OCI-LY7 (cell line): Measurements from ENCODE around the gene SMAD6. TPM values are rescaled to one million over a fixed set of nuclear protein-coding genes. Genes with fewer than 3 reads are reported as not detected.

Experiments
- BruUV-seq: library from RNA; stranded (reverse); fragments of 400-500 nt; replicated peaks from 2 replicates; lab custom pipeline; 2021; lab: Mats Ljungman, UMichigan
- CTCF ChIA-PET: fragments of 300-600 bp; sonication (Branson Sonifier 250); formaldehyde crosslinking; loops from one replicate; lab custom pipeline; 2022; ENCODE audit warnings: antibody characterized with exemption; ENCODE audit not compliant: unreplicated experiment; lab: Charles Lee
- POLR2A ChIA-PET: fragments of 300-600 bp; sonication (Branson Sonifier 250); formaldehyde crosslinking; loops from one replicate; lab custom pipeline; 2022; ENCODE audit warnings: antibody characterized with exemption; lab: Charles Lee
- DNase-seq: peaks from one replicate; pipeline ENCODE4 v3.0.0-alpha.2; 2015; ENCODE audit warnings: low spot score
- H2AFZ ChIP-seq: fragments of 200-600 bp; sonication (generic), shearing (Covaris generic); 2 replicates; pipeline ENCODE4 v1.6.1; 2014; ENCODE audit warnings: mild to moderate bottlenecking, antibody characterized with exemption, low read length, moderate library complexity
- H3K27ac ChIP-seq: fragments of 200-600 bp; sonication (generic); 2 replicates; pipeline ENCODE4 v1.5.1; 2014; ENCODE audit warnings: mixed run types, low read depth, mild to moderate bottlenecking, moderate library complexity, low read length, inconsistent platforms; ENCODE audit not compliant: poor library complexity, severe bottlenecking
- H3K36me3 ChIP-seq: fragments of 200-600 bp; sonication (generic); 2 replicates; pipeline ENCODE4 v1.6.1; 2014; ENCODE audit warnings: mild to moderate bottlenecking, antibody characterized with exemption, low read length, moderate library complexity, mixed read lengths; ENCODE audit not compliant: insufficient read depth
- H3K4me1 ChIP-seq: fragments of 200-600 bp; sonication (generic); 2 replicates; pipeline ENCODE4 v1.5.1; 2014; ENCODE audit warnings: mild to moderate bottlenecking, low read length; ENCODE audit not compliant: insufficient read depth, poor library complexity, severe bottlenecking
- H3K4me2 ChIP-seq: fragments of 200-600 bp; sonication (generic); 2 replicates; pipeline ENCODE4 v1.6.1; 2014; ENCODE audit warnings: mild to moderate bottlenecking, low read length
- H3K4me3 ChIP-seq: fragments of 200-600 bp; sonication (generic); 2 replicates; pipeline ENCODE4 v1.5.1; 2014; ENCODE audit warnings: mild to moderate bottlenecking, low read depth, low read length; ENCODE audit not compliant: poor library complexity, severe bottlenecking
- H3K79me2 ChIP-seq: fragments of 200-600 bp; sonication (generic); 2 replicates; pipeline ENCODE4 v1.6.1; 2016; ENCODE audit warnings: low read depth, mild to moderate bottlenecking, low read length, moderate library complexity, mixed read lengths; ENCODE audit not compliant: insufficient read depth
- H3K9me2 ChIP-seq: fragments of 200-600 bp; sonication (generic); 2 replicates; pipeline ENCODE4 v1.6.1; 2016; ENCODE audit warnings: mild to moderate bottlenecking, low read length, mixed read lengths; ENCODE audit not compliant: insufficient read depth
- H3K9me3 ChIP-seq: fragments of 200-600 bp; sonication (generic); 2 replicates; pipeline ENCODE4 v1.6.1; 2014; ENCODE audit warnings: mild to moderate bottlenecking, mixed run types, low read length, mixed read lengths
- H4K20me1 ChIP-seq: fragments of 200-600 bp; sonication (generic); 2 replicates; pipeline ENCODE4 v1.6.1; 2014; ENCODE audit warnings: mild to moderate bottlenecking, antibody characterized with exemption, low read length, moderate library complexity, mixed read lengths; ENCODE audit not compliant: insufficient read depth
- EZH2phosphoT487 ChIP-seq: fragments of 200-600 bp; sonication (generic); IDR thresholded peaks from 2 replicates; pipeline ENCODE4 v1.6.1; 2018; ENCODE audit warnings: low read depth, borderline replicate concordance, mild to moderate bottlenecking, mixed run types, antibody characterized with exemption, low read length, moderate library complexity, mixed read lengths
- intact Hi-C: fragments of 100-400 bp; cut with micrococcal nuclease; formaldehyde crosslinking; loops from one replicate; pipeline ENCODE4 v1.10.0; 2022; ENCODE audit not compliant: unreplicated experiment
- total RNA-seq, 2 experiments: library from RNA; depleted of rRNA in 1 of 2; stranded (reverse); fragments of >200 nt in 1 of 2; shearing (Covaris generic) in 1 of 2; gene quantifications; 2 replicates each; pipeline ENCODE4 v1.2.3, GENCODE V29; 2014 to 2022
- TF ChIP-seq, protein P1 (sequence below): fragments of 200-600 bp; sonication (generic); conservative IDR thresholded peaks from 2 replicates; pipeline ENCODE4 v1.5.1; 2014; ENCODE audit warnings: mild to moderate bottlenecking, antibody characterized with exemption, low read length, moderate library complexity, mixed read lengths

The SMAD6 gene
- total RNA-seq, 2 experiments from 2014 or later, result 14.6 to 16.1 TPM

DNA sequence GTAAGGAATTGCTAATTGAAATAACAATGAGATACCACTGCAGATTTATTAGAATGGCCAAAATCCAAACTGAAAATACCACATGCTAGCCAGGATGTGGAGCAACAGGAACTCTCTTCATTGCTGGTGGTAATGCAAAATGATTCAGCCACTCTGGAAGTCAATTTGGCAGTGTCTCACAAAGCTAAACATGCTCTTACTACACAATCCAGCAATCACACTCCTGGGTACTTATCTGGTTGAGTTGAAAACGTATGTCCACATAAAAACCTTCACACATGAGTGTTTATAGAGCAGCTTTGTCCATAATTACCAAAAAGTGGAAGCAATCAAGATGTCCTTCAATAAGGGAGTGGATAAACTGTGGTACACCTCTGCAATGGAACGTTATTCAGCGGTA lies 113.3 kb downstream of the SMAD6 start:
- intact Hi-C loops, result no loop called here
- CTCF ChIA-PET, result no interaction called here
- BruUV-seq, result no TSS peak

DNA sequence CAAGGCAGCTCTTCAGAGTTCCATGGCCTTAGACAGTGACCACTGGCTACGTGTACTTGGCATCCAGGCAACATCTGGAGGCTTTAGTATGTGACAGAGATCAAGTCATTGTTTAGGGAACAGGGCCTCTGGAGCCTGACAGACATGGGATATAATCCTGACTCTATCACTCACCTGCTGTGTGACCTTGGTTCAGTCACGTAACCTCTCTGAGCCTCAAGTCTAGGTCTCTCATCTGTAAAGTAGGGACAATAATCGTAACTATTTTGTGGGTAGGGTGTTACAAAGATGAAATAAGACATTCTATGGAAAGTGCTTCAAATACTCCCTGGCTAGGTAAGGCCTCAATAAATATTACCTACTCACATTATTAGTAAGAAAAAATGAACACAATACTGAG lies 114.2 kb downstream of the SMAD6 start:
- ChIA-PET CTCF (no interaction called here), POLR2A (no interaction called here)
- Histone ChIP-seq H3K27ac (no peak overlapping the region), H3K36me3 (no peaks in the 10 kb centered on the region), H3K4me2 (no peak overlapping the region), H3K79me2 (no peaks in the 10 kb centered on the region), H3K9me3 (no peaks in the 10 kb centered on the region), H3K4me3 (no peak overlapping the region), H2AFZ (no peak overlapping the region), H3K9me2 (no peaks in the 10 kb centered on the region), H3K4me1 (no peaks in the 10 kb centered on the region), H4K20me1 (no peaks in the 10 kb centered on the region)
- BruUV-seq, result no TSS peak
- TF ChIP-seq EZH2phosphoT487, result no peak
- TF ChIP-seq, protein P1, sequence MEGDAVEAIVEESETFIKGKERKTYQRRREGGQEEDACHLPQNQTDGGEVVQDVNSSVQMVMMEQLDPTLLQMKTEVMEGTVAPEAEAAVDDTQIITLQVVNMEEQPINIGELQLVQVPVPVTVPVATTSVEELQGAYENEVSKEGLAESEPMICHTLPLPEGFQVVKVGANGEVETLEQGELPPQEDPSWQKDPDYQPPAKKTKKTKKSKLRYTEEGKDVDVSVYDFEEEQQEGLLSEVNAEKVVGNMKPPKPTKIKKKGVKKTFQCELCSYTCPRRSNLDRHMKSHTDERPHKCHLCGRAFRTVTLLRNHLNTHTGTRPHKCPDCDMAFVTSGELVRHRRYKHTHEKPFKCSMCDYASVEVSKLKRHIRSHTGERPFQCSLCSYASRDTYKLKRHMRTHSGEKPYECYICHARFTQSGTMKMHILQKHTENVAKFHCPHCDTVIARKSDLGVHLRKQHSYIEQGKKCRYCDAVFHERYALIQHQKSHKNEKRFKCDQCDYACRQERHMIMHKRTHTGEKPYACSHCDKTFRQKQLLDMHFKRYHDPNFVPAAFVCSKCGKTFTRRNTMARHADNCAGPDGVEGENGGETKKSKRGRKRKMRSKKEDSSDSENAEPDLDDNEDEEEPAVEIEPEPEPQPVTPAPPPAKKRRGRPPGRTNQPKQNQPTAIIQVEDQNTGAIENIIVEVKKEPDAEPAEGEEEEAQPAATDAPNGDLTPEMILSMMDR, result no peak
- no peak for DNase-seq
- intact Hi-C loops, result no loop called here

More for the DNA sequence above, 113.3 kb downstream of the SMAD6 start:
- H3K9me3 ChIP-seq, result no peaks in the 10 kb centered on the region
- no peak for DNase-seq
- no peaks in the 10 kb centered on the region for H3K79me2 ChIP-seq
- no peaks in the 10 kb centered on the region for H3K36me3 ChIP-seq
- H2AFZ ChIP-seq, result no peak overlapping the region
- no peaks in the 10 kb centered on the region for H4K20me1 ChIP-seq
- no peak overlapping the region for H3K27ac ChIP-seq
- no peak overlapping the region for H3K4me3 ChIP-seq
- H3K9me2 ChIP-seq, result no peaks in the 10 kb centered on the region
- POLR2A ChIA-PET, result no interaction called here
- no peak for TF ChIP-seq EZH2phosphoT487
- TF ChIP-seq, protein P1, result no peak
- no peak overlapping the region for H3K4me2 ChIP-seq
- H3K4me1 ChIP-seq, result no peaks in the 10 kb centered on the region

DNA sequence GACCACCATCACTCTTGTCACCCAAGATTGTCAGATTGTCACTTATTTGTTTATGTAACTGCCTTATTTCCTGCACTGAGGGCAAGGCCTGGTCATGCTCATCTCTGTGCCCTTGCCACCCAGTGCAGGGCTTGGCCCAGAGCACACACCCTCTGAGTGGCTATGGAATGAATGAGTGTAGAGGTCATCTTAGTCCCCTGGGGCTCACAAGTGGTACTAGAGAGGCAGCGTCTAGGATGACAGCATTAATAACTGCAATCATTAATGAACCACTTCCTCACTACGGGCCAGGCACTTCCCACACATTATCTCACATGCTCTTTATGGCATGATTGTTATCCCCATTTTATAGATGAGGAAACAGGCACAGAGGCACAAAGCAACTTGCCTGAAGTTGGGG lies 117.0 kb downstream of the SMAD6 start:
- POLR2A ChIA-PET, result no interaction called here

More for the DNA sequence above, 117.0 kb downstream of the SMAD6 start:
- no peak overlapping the region for H3K4me2 ChIP-seq
- intact Hi-C loops, result no loop called here
- CTCF ChIA-PET, result no interaction called here
- no peak for TF ChIP-seq EZH2phosphoT487
- TF ChIP-seq, protein P1, result no peak
- H4K20me1 ChIP-seq, result no peaks in the 10 kb centered on the region
- BruUV-seq, result no TSS peak
- H3K36me3 ChIP-seq, result no peaks in the 10 kb centered on the region
- H3K4me1 ChIP-seq, result no peaks in the 10 kb centered on the region
- H3K79me2 ChIP-seq, result no peaks in the 10 kb centered on the region
- no peak for DNase-seq
- H3K9me3 ChIP-seq, result no peaks in the 10 kb centered on the region
- H3K9me2 ChIP-seq, result no peaks in the 10 kb centered on the region
- H3K27ac ChIP-seq, result no peak overlapping the region
- no peak overlapping the region for H2AFZ ChIP-seq
- H3K4me3 ChIP-seq, result no peak overlapping the region
